Body of pancreas (tissue), 4 donors: ENCODE measurements around the gene ADCYAP1R1. TPM values are rescaled to one million over a fixed set of nuclear protein-coding genes. Genes with fewer than 3 reads are reported as not detected.

Source experiments
- ATAC-seq: fragments of 150-250 bp; one replicate; pipeline ENCODE4 v1.9.1; 2016
- DNase-seq, 4 donors: peaks; one replicate each; pipeline ENCODE4 v3.0.0-alpha.2; 2019
- H3K27ac ChIP-seq, 4 donors: fragments of 200-600 bp; sonication (generic); 1 replicate in 3 of 4; 2 replicates in 1 of 4; pipeline versions ENCODE4 v1.5.1 to v1.6.1; 2016 to 2019; ENCODE audit warnings: mild to moderate bottlenecking in 1 of 4, mixed read lengths in 1 of 4, moderate library complexity in 1 of 4
- H3K27me3 ChIP-seq, 2 donors: fragments of 200-600 bp; sonication (generic); one replicate each; pipeline ENCODE4 v1.6.0; 2016; ENCODE audit warnings: mild to moderate bottlenecking in 1 of 2
- H3K36me3 ChIP-seq, 2 donors: fragments of 200-600 bp; sonication (generic); replicated peaks in 1 of 2; 2 replicates each; pipeline ENCODE4 v1.5.1; 2016; ENCODE audit warnings: low read depth in 2 of 2; ENCODE audit not compliant: insufficient read depth in 1 of 2
- H3K4me1 ChIP-seq: fragments of 200-600 bp; sonication (generic); one replicate; pipeline ENCODE4 v1.6.0; 2016
- H3K4me3 ChIP-seq, 2 donors: fragments of 200-600 bp; sonication (generic); 1 replicate in 1 of 2; 2 replicates in 1 of 2; pipeline ENCODE4 v1.5.1; 2016 to 2019
- H3K9me3 ChIP-seq, 3 donors: fragments of 200-600 bp; sonication (generic); 1 replicate in 2 of 3; 2 replicates in 1 of 3; pipeline ENCODE4 v1.5.1; 2016
- POLR2A ChIP-seq, 3 donors: fragments of 450-650 bp; IDR thresholded peaks; one replicate each; pipeline ENCODE4 v1.6.1; 2016; ENCODE audit warnings: antibody characterized with exemption in 3 of 3, mild to moderate bottlenecking in 2 of 3
- WGBS, 2 donors: methylation state at CpG; one replicate each; pipeline ENCODE4 v1.1.5; 2017; 5-methylcytosine and 5-hydroxymethylcytosine counted together
- intact Hi-C: fragments of 100-400 bp; cut with DNase I; formaldehyde crosslinking; loops from one replicate; pipeline ENCODE4 v1.15.1; 2023
- total RNA-seq, 2 donors: library from RNA; depleted of rRNA; stranded (reverse); fragments of >200 nt; gene quantifications; one replicate each; pipeline ENCODE4 v1.1.0, GENCODE V29; 2016
- TF ChIP-seq, protein P1 (sequence below), 7 experiments: fragments of 450-650 bp in 4 of 7; fragments of 200-600 bp in 3 of 7; sonication (generic) in 3 of 7; IDR thresholded peaks; one replicate each; pipeline ENCODE4 v1.5.1; 2016 to 2019; ENCODE audit warnings: antibody characterized with exemption in 7 of 7

The ADCYAP1R1 gene
- total RNA-seq, 2 donors from 2014 or later: 1.8 to 8.2 TPM

DNA sequence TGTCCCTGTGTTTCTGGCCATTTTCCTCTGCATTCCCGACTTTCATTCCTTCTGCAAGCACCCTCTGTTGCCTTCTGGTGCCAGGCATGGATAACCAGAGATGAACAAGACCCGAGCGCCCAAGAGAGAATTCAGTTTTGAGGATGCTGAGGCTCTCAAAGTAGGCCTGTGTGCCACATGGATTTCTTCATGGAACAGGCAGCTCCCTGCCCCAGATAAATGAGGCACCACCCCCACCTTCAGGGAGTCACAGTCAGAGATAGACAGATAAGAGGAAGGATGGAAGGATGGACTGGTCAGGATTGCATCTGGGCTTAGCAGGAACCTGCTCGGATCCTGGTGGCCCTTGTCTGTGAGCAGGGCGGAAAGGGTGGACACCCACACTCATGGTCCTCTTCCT lies 49.4 kb downstream of the ADCYAP1R1 start:
- intact Hi-C loops: loop anchor here (10.0 kb wide), 1 partner anchor 277 kb away; no protein-coding TSS in a partner anchor
- no peaks in the 10 kb centered on the region for H3K36me3 ChIP-seq
- no peaks in the 10 kb centered on the region for H3K27me3 ChIP-seq
- DNase-seq (no peak), ATAC-seq (no peak)
- TF ChIP-seq, protein P1, sequence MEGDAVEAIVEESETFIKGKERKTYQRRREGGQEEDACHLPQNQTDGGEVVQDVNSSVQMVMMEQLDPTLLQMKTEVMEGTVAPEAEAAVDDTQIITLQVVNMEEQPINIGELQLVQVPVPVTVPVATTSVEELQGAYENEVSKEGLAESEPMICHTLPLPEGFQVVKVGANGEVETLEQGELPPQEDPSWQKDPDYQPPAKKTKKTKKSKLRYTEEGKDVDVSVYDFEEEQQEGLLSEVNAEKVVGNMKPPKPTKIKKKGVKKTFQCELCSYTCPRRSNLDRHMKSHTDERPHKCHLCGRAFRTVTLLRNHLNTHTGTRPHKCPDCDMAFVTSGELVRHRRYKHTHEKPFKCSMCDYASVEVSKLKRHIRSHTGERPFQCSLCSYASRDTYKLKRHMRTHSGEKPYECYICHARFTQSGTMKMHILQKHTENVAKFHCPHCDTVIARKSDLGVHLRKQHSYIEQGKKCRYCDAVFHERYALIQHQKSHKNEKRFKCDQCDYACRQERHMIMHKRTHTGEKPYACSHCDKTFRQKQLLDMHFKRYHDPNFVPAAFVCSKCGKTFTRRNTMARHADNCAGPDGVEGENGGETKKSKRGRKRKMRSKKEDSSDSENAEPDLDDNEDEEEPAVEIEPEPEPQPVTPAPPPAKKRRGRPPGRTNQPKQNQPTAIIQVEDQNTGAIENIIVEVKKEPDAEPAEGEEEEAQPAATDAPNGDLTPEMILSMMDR (IDR thresholded peaks at IDR 0.05): no peak
- no peak for TF ChIP-seq POLR2A (IDR thresholded peaks at IDR 0.05)
- H3K4me3 ChIP-seq: no peak overlapping the region
- H3K27ac ChIP-seq: no peak overlapping the region
- H3K4me1 ChIP-seq: no peaks in the 10 kb centered on the region
- 74% methylated on average over 5 of the region's 5 CpGs for WGBS, 2 donors
- no peaks in the 10 kb centered on the region for H3K9me3 ChIP-seq

DNA sequence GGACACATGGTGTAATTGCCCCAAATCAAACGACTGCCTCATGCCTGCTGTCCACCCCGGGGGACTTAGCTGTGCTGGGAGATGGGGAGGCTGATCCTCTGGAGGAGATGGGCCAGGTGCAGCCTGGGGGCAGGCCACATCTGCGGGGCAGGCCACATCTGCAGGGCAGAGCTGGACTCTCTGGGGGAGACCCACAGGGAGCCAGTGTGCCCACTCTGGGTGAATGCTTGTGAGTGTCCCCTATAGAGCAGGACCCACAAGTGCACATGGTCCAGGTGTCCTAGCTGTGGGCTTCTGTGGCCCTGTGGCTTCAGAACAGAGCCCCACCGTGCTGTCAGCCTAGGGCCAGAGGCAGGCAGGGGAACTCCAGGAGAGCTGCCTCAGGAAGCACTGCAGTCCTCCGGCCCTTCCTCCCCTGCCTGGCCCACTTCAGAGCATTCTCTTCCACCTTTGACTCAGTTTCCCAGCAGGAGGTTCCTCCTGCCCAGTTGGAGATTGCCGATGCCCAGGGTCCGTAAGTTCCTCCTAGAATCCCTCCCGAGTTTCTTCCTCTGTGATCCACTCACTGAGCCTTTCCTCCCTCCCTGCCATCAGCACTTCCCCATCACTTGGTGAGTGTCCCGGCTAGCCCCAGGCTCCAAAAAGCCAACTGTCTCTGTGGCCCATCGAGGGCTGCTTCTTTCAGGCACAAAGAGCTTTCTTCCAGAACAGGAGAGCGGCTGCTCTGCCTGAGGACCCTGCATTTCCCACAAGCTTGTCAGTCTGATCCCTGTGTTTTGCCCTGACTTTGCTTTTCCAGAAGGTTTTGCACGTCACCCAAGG lies 50.3 kb downstream of the ADCYAP1R1 start:
- 66 to 68% methylated on average over 10 to 11 of the region's 12 CpGs for WGBS, 2 donors
- Histone ChIP-seq H3K4me1 (no peaks in the 10 kb centered on the region), H3K36me3 (no peaks in the 10 kb centered on the region), H3K4me3 (no peak overlapping the region), H3K9me3 (no peaks in the 10 kb centered on the region), H3K27me3 (no peaks in the 10 kb centered on the region), H3K27ac (no peak overlapping the region)
- TF ChIP-seq, protein P1 (IDR thresholded peaks at IDR 0.05): no peak
- TF ChIP-seq POLR2A (IDR thresholded peaks at IDR 0.05): no peak
- ATAC-seq: no peak
- no peak for DNase-seq
- intact Hi-C loops: loop anchor here (10.0 kb wide), 1 partner anchor 278 kb away; no protein-coding TSS in a partner anchor

DNA sequence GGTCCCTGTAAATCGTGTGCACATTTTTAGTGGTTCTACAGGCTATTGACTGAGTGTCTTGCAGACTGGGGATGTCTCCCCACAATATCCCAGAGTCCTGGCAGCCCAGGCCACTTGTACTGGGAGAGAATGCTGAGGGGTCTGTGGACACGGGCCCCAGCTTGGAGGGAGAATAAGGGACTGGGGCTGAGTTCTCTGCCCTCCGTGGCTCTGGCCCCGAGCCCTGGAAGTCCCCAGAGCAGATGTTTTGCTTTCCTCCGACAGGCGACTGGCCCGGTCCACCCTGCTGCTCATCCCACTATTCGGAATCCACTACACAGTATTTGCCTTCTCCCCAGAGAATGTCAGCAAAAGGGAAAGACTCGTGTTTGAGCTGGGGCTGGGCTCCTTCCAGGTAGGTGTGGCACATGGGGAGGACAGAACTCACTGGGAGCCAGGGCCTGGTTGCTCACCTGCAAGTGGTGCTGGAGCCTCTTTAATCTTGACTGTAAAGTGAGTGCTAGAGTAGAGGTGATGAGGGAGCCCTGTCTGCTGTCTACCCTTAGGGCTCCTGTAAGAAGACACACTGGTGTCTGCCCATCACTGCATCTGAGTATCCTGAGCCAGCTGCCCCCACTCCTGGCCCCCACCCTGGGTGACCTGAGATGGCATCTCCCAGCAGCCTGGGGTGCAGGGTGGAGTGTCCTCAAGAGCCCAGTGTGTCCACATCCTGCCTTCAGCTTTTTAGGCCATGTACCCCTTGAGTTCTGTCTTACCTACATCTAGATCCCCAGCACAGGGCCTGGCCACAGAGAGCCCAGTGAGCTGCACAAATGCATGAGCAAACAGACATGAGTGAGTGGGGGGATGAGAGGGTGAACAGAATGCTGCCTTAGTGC lies 51.1 kb downstream of the ADCYAP1R1 start:
- no peak for DNase-seq
- no peak for ATAC-seq
- intact Hi-C loops: loop anchor here (10.0 kb wide), 1 partner anchor 278 kb away; no protein-coding TSS in a partner anchor
- no peak overlapping the region for H3K27ac ChIP-seq
- H3K9me3 ChIP-seq: no peaks in the 10 kb centered on the region
- H3K27me3 ChIP-seq: no peaks in the 10 kb centered on the region
- no peaks in the 10 kb centered on the region for H3K4me1 ChIP-seq
- TF ChIP-seq POLR2A (IDR thresholded peaks at IDR 0.05): no peak
- TF ChIP-seq, protein P1 (IDR thresholded peaks at IDR 0.05): no peak
- H3K36me3 ChIP-seq: no peaks in the 10 kb centered on the region
- no peak overlapping the region for H3K4me3 ChIP-seq
- 54 to 61% methylated on average over 9 of the region's 9 CpGs for WGBS, 2 donors

DNA sequence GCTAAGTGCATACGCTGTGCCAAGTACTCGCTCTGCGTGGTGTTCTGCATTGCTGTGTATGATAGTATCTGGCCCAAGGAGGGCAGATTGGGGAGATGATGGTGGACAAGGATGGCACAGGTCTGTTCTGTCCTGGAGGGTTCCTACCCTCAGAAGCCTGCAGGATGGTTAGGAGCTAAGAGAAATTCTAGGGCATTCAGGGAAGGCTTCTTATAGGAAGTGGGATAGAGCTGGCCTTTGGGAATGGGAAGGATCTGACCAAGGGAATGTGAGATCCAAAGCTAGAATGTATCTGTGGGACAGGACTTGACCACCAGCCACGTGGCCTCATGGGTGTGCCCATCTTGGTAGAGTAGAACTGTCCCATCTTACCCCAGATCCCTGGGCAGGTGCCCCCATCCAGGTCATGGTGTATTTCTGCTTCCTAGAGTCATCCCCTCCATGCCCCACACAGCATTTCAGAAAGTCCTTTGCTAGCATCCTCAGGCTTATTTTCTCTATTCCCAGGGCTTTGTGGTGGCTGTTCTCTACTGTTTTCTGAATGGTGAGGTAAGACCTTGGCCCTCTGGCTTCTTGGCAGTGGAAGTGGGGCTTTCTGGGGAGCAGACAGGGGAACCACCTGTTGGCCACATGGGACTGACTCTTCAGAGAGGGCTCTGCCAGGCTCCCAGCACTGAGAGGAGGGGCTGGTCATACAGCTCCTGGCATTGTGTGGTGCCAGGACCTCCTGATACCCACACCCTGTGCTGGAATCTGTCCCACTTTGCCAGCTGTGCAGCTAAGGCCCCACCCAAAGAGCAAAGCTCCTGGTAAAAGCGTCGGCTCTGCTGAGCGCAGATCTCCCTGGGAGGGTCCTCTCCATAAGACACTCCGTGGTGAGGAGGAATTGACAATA lies 52.5 kb downstream of the ADCYAP1R1 start:
- Histone ChIP-seq H3K36me3 (no peaks in the 10 kb centered on the region), H3K27me3 (no peaks in the 10 kb centered on the region), H3K4me3 (no peak overlapping the region), H3K4me1 (no peaks in the 10 kb centered on the region), H3K27ac (no peak overlapping the region), H3K9me3 (no peaks in the 10 kb centered on the region)
- TF ChIP-seq POLR2A (IDR thresholded peaks at IDR 0.05): no peak
- TF ChIP-seq, protein P1 (IDR thresholded peaks at IDR 0.05): no peak
- intact Hi-C loops: loop anchor here (10.0 kb wide), 1 partner anchor 280 kb away; no protein-coding TSS in a partner anchor
- DNase-seq (no peak), ATAC-seq (no peak)
- 77% methylated on average over 8 of the region's 8 CpGs for WGBS, 2 donors
